K562 (cell line): ENCODE data around the gene TTLL11.

Experiments
- ELF1 ChIP-seq: fragments of 200-800 bp; sonication (Bioruptor generic); IDR thresholded peaks from 2 replicates; pipeline ENCODE4 v1.6.1; 2016; ENCODE audit warnings: missing genetic modification characterization, missing compliant biosample characterization
- FOXM1 ChIP-seq, 2 experiments: fragments of 450-650 bp in 1 of 2; sonication (generic) in 1 of 2; formaldehyde crosslinking in 1 of 2; IDR thresholded peaks; 2 replicates each; pipeline versions ENCODE4 v1.6.1 to v1.9.0; 2017 to 2022; ENCODE audit warnings: low read depth in 2 of 2, mild to moderate bottlenecking in 2 of 2, missing genetic modification reagents in 1 of 2, moderate library complexity in 1 of 2
- GABPB1 ChIP-seq: sonication (generic); formaldehyde crosslinking; IDR thresholded peaks from 2 replicates; pipeline ENCODE4 v1.8.0; 2022; ENCODE audit warnings: mild to moderate bottlenecking, missing genetic modification reagents
- KDM4B ChIP-seq, 2 experiments: fragments of 450-650 bp in 1 of 2; sonication (generic) in 1 of 2; IDR thresholded peaks; 2 replicates each; pipeline ENCODE4 v1.6.1; 2016 to 2017; ENCODE audit warnings: borderline replicate concordance in 2 of 2, antibody characterized with exemption in 1 of 2, low read depth in 1 of 2, mild to moderate bottlenecking in 1 of 2
- NFYB ChIP-seq: IDR thresholded peaks from 2 replicates; pipeline ENCODE4 v1.6.1; 2011; ENCODE audit warnings: mild to moderate bottlenecking, moderate library complexity; ENCODE audit not compliant: insufficient read length; ENCODE audit errors: extremely low read depth
- NR3C1 ChIP-seq: sonication (generic); formaldehyde crosslinking; IDR thresholded peaks from 2 replicates; pipeline ENCODE4 v1.8.1; 2022; ENCODE audit warnings: missing genetic modification reagents
- POLR2AphosphoS2 ChIP-seq: IDR thresholded peaks from 2 replicates; pipeline ENCODE4 v1.6.1; 2012; ENCODE audit warnings: low read length, improper control_type of control experiment
- TARDBP ChIP-seq: fragments of 450-650 bp; IDR thresholded peaks from 2 replicates; pipeline ENCODE4 v1.6.1; 2016
- ZNF133 ChIP-seq: fragments of 250-450 bp; sonication (Bioruptor Pico); IDR thresholded peaks from 2 replicates; pipeline ENCODE4 v1.4.0; 2020; ENCODE audit warnings: mild to moderate bottlenecking
- ZNF644 ChIP-seq: fragments of 200-800 bp; sonication (Bioruptor generic); IDR thresholded peaks from 2 replicates; pipeline ENCODE4 v1.6.1; 2016; ENCODE audit warnings: low read depth, missing genetic modification characterization, missing compliant biosample characterization
- TF ChIP-seq, protein P1 (sequence below), 3 experiments: IDR thresholded peaks in 2 of 3; conservative IDR thresholded peaks in 1 of 3; 2 replicates each; pipeline ENCODE4 v1.5.1; 2011 to 2012; ENCODE audit warnings: low read length in 3 of 3, mild to moderate bottlenecking in 3 of 3, control low read depth in 2 of 3, improper control_type of control experiment in 1 of 3, inconsistent platforms in 1 of 3, low read depth in 1 of 3, mixed read lengths in 1 of 3, moderate library complexity in 1 of 3; ENCODE audit not compliant: insufficient read depth in 2 of 3

DNA sequence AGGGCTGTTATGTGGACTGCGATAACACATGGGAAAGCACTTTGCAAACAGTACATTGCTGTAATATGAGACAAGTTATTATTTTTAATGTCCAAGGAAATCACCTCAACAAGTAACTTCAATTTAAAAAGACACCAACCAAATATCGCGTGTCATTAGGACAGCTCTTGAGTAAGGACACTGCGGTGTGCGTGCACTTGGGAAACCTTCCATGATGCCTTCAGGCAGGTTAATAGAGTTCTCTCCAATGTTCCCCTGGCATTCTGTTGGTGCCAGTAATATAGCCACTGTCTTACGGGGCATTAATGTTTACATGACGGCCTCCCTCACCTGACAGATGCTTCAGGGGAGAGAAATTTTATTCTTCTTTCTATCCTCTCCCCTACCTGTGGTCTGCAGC, 42.9 kb downstream of the TTLL11 start:
- TF ChIP-seq GABPB1 (CRISPR knock-in tag) = no peak
- no peak for TF ChIP-seq NR3C1
- no peak for TF ChIP-seq NFYB
- TF ChIP-seq, protein P1, sequence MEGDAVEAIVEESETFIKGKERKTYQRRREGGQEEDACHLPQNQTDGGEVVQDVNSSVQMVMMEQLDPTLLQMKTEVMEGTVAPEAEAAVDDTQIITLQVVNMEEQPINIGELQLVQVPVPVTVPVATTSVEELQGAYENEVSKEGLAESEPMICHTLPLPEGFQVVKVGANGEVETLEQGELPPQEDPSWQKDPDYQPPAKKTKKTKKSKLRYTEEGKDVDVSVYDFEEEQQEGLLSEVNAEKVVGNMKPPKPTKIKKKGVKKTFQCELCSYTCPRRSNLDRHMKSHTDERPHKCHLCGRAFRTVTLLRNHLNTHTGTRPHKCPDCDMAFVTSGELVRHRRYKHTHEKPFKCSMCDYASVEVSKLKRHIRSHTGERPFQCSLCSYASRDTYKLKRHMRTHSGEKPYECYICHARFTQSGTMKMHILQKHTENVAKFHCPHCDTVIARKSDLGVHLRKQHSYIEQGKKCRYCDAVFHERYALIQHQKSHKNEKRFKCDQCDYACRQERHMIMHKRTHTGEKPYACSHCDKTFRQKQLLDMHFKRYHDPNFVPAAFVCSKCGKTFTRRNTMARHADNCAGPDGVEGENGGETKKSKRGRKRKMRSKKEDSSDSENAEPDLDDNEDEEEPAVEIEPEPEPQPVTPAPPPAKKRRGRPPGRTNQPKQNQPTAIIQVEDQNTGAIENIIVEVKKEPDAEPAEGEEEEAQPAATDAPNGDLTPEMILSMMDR (IDR thresholded peaks at IDR 0.05 in 2 of 3, conservative IDR thresholded peaks at IDR 0.05 in 1 of 3; ENCODE audit: insufficient read depth in 2 of 3, low read depth in 1 of 3, low read length in 3 of 3) = no peak
- TF ChIP-seq FOXM1 (IDR thresholded peaks at IDR 0.05; ENCODE audit: low read depth) = no peak
- no peak for TF ChIP-seq FOXM1 (CRISPR knock-in tag; IDR thresholded peaks at IDR 0.05; ENCODE audit: low read depth)
- TF ChIP-seq ZNF133 = no peak
- TF ChIP-seq ZNF644 (tag) = no peak
- TF ChIP-seq POLR2AphosphoS2 = no peak
- TF ChIP-seq KDM4B (IDR thresholded peaks at IDR 0.05; ENCODE audit: borderline replicate concordance in 2 of 2, low read depth in 1 of 2) = no peak
- TF ChIP-seq TARDBP = no peak
- no peak for TF ChIP-seq ELF1 (tag)
